Testis (tissue), 3 donors: ENCODE data around the gene PRKAR1B. TPM values are rescaled to one million over a fixed set of nuclear protein-coding genes. Genes with fewer than 3 reads are reported as not detected.

Source experiments
- DNase-seq: peaks from one replicate; pipeline ENCODE4 v3.0.0-alpha.2; 2019
- H3K27ac ChIP-seq, 2 donors: fragments of 200-600 bp; sonication (generic); one replicate each; pipeline ENCODE4 v1.5.1; 2019
- H3K27me3 ChIP-seq: fragments of 200-600 bp; sonication (generic); one replicate; pipeline ENCODE4 v1.5.1; 2019
- H3K36me3 ChIP-seq: fragments of 200-600 bp; sonication (generic); one replicate; pipeline ENCODE4 v1.5.1; 2017; ENCODE audit warnings: low read depth; ENCODE audit errors: missing control alignments
- H3K4me1 ChIP-seq: fragments of 200-600 bp; sonication (generic); one replicate; pipeline ENCODE4 v1.5.1; 2019
- H3K4me3 ChIP-seq, 2 donors: fragments of 200-600 bp; sonication (generic); one replicate each; pipeline ENCODE4 v1.5.1; 2017 to 2019
- H3K9me3 ChIP-seq: fragments of 200-600 bp; sonication (generic); one replicate; pipeline ENCODE4 v1.5.1; 2017
- POLR2A ChIP-seq: fragments of 450-650 bp; IDR thresholded peaks from one replicate; pipeline ENCODE4 v1.6.1; 2017; ENCODE audit warnings: antibody characterized with exemption, mild to moderate bottlenecking, moderate library complexity
- WGBS, 2 donors: methylation state at CpG; one replicate each; pipeline ENCODE4 v1.1.5; 2018; 5-methylcytosine and 5-hydroxymethylcytosine counted together
- intact Hi-C: fragments of 100-400 bp; cut with DNase I; formaldehyde crosslinking; loops from one replicate; pipeline ENCODE4 v1.15.1; 2023; ENCODE audit warnings: low total_unique reads
- polyA plus RNA-seq: library from polyadenylated mRNA; stranded (reverse); fragments of 350-450 nt; fragmentation: Illumina TruSeq; extraction: RNeasy Lipid Tissue Mini Kit (QIAGEN cat#74804); gene quantifications from one replicate; pipeline ENCODE4 v1.2.3, GENCODE V29; 2014; ENCODE audit warnings: low read depth, low replicate concordance; ENCODE audit not compliant: insufficient read depth
- total RNA-seq, 2 donors: library from RNA; depleted of rRNA; stranded (reverse); fragments of >200 nt; gene quantifications; one replicate each; pipeline ENCODE4 v1.2.3, GENCODE V29; 2016
- TF ChIP-seq, protein P1 (sequence below), 3 experiments: fragments of 450-650 bp in 2 of 3; fragments of 200-600 bp in 1 of 3; sonication (generic) in 1 of 3; IDR thresholded peaks; one replicate each; pipeline ENCODE4 v1.5.1; 2016 to 2019; ENCODE audit warnings: antibody characterized with exemption in 3 of 3, mild to moderate bottlenecking in 2 of 3, moderate library complexity in 1 of 3

Gene PRKAR1B
- total and polyA plus RNA-seq, 3 donors from 2014 or later, result 27.8 to 35.7 (median 31.3) TPM

DNA sequence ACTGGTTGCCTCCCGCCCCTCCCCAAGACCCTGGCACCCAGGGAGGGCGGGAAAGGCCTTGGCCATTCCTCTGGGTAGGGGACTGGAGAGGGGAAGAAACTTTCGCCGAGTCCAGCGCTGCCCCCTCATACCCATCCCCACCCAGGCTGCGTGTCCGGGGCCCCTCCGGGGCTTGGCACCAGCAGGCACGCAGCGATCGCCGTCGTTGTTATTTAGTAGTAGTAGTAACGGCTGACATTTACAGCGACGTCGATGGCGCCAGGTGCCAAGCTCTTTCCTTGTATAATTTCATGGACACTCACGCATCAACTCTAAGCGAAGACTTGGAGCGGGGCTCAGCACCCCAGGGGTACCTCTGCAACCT lies 204.1 kb downstream of the PRKAR1B start:
- Histone ChIP-seq H3K27me3 (no peaks in the 10 kb centered on the region), H3K4me1 (peaks cover 38% of the 10 kb centered on the region), H3K4me3 (peak overlapping the region in 1 of 2 donors; percentile 38), H3K36me3 (no peaks in the 10 kb centered on the region), H3K9me3 (no peaks in the 10 kb centered on the region), H3K27ac (no peak overlapping the region)
- DNase-seq, result no peak
- intact Hi-C loops, result loop anchor here (10.0 kb wide), 1 partner anchor 188 kb away; no protein-coding TSS in a partner anchor
- TF ChIP-seq POLR2A, result no peak
- TF ChIP-seq, protein P1, sequence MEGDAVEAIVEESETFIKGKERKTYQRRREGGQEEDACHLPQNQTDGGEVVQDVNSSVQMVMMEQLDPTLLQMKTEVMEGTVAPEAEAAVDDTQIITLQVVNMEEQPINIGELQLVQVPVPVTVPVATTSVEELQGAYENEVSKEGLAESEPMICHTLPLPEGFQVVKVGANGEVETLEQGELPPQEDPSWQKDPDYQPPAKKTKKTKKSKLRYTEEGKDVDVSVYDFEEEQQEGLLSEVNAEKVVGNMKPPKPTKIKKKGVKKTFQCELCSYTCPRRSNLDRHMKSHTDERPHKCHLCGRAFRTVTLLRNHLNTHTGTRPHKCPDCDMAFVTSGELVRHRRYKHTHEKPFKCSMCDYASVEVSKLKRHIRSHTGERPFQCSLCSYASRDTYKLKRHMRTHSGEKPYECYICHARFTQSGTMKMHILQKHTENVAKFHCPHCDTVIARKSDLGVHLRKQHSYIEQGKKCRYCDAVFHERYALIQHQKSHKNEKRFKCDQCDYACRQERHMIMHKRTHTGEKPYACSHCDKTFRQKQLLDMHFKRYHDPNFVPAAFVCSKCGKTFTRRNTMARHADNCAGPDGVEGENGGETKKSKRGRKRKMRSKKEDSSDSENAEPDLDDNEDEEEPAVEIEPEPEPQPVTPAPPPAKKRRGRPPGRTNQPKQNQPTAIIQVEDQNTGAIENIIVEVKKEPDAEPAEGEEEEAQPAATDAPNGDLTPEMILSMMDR (IDR thresholded peaks at IDR 0.05), result no peak
- 8 to 32% methylated on average over 8 to 21 of the region's 21 CpGs for WGBS, 2 donors

DNA sequence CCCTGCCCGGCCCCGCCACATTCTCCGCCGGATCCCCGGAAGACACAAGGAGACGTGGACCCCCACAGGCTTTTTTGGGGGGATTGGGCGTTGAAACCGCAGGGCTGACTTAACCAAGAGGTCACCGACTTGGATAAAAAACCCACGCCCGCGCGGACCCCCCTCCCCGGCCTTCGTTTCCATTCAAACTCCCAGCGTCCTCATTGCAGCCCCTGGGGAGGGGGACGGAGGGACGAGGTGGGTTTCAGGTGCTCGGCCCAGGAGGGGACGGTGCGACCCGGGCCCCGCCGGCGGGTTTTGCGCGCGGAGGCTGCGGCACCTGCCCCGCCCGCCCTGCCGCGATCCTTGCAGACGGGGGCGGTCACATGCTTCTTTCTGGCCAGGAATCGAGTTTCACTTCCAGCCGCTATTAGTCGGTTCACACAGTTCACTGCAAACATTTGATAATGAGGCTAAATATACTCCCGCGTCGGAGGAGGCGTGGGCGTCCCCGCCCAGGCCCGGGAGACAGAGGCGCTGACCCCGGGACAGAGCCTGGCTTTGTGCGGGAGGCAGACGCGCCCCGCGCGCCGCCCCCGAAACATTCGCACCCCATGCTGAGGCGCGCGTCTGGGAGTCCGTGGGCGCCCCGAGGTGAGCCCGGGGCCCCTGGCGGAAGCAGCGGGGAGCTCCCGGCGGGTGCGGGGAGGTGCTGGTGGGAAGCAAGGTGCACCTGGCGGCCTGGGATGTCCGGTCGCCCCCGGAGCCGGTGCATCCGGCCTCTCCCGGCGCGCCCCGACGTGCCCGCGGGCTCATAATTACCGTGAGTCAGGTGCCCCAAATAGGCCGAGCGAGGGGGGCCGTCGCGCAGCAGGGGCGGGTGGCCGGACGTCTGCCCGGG lies 204.8 kb downstream of the PRKAR1B start:
- TF ChIP-seq, protein P1 (IDR thresholded peaks at IDR 0.05), result no peak
- TF ChIP-seq POLR2A, result no peak
- H3K4me3 ChIP-seq, result peak overlapping the region in 1 of 2 donors; percentile 38
- WGBS, 2 donors, result 0 to 4% methylated on average over 3 to 91 of the region's 91 CpGs
- peaks cover 39% of the 10 kb centered on the region for H3K4me1 ChIP-seq
- H3K27ac ChIP-seq, result no peak overlapping the region
- intact Hi-C loops, result loop anchor here (10.0 kb wide), 1 partner anchor 188 kb away; no protein-coding TSS in a partner anchor
- H3K27me3 ChIP-seq, result no peaks in the 10 kb centered on the region
- H3K9me3 ChIP-seq, result no peaks in the 10 kb centered on the region
- DNase-seq, result peak; percentile 85
- H3K36me3 ChIP-seq, result no peaks in the 10 kb centered on the region

DNA sequence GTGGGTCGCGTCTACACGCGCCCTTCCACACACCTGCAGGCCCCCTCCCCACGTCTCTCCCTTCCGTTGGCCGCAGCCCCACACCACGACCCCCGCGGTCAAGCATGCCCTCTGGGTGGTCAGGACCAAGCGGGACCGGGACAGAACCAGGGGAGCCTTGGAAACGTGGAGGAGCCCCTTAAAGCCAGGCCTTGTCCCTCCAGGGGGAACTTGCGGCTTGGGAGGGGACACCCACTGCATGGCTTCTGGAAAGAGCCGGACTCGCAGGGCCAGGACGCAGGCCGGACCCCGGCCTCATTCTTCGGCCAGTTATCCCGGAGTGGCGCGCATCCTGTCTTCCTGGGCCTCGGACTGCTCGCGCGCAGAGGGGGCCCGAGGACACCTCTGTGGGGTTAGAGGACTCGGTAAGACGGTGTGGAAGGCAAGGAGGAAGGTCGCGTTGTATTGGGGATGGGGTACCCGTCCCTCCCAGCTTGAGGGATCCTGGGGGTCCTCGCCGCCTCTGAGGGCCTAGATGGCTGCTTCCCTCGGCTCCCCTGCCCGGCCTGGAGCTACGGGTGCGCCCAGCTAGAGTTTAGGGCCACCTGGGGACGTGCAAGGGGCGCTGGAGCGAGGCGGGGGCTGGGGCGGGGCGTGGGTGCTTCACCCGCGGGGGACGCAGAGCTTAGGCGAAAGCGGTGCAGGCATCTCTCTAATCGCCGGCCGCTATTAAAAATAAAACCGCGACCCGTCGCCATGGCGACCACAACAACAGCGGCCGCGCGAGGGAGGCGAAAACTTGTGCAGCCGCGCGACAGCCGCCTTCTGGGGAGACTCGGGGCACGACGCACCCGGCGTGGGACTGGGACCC lies 205.6 kb downstream of the PRKAR1B start:
- Histone ChIP-seq H3K27me3 (no peaks in the 10 kb centered on the region), H3K27ac (no peak overlapping the region), H3K4me3 (peak overlapping the region in 1 of 2 donors; percentile 38), H3K9me3 (no peaks in the 10 kb centered on the region), H3K36me3 (no peaks in the 10 kb centered on the region), H3K4me1 (peaks cover 41% of the 10 kb centered on the region)
- DNase-seq, result peak; percentile 67
- intact Hi-C loops, result loop anchor here (10.0 kb wide), 1 partner anchor 187 kb away; no protein-coding TSS in a partner anchor
- TF ChIP-seq, protein P1 (IDR thresholded peaks at IDR 0.05), result no peak
- TF ChIP-seq POLR2A, result no peak
- WGBS, 2 donors, result 9 to 27% methylated on average over 24 to 71 of the region's 72 CpGs

DNA sequence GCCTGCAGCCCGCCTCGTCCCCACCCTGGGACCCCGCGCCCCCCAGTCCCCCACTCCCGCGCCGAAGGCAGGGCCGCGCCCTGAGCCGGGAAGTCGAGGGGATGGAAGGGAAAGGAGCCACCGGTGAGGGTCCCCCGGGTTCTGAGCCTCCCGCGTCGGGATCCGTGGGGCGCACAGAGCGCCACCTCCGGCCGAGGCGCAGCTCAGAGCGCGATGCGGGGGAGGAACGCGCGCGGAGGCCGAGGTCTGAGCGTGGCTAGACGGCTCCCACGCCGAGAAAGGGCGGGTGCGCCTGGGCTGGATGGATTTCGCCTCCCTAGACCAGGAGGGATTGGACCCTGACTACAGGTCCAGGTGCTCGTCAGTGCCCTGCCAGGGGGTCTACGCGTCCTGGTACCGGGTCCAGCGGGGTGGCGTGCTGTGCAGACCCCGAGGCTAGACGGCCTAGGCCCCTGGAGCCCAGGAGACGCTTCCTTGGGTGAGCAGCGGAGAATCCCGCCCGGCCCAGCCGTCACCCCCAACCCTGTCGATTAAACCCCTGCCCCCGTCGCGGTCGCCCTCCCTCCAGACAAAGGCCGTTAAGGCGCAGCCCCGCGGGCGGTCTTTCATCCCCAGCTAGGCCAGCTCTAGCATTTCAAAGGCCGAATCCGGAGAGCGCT lies 206.4 kb downstream of the PRKAR1B start:
- intact Hi-C loops, result loop anchor here (10.0 kb wide), 1 partner anchor 186 kb away; no protein-coding TSS in a partner anchor
- peak overlapping the region in 1 of 2 donors; percentile 50 for H3K4me3 ChIP-seq
- peak; percentile 58 for DNase-seq
- H3K36me3 ChIP-seq, result no peaks in the 10 kb centered on the region
- H3K27me3 ChIP-seq, result no peaks in the 10 kb centered on the region
- H3K4me1 ChIP-seq, result peaks cover 44% of the 10 kb centered on the region
- H3K9me3 ChIP-seq, result no peaks in the 10 kb centered on the region
- H3K27ac ChIP-seq, result peak overlapping the region; percentile 68
- 2 to 13% methylated on average over 10 to 63 of the region's 63 CpGs for WGBS, 2 donors
- TF ChIP-seq POLR2A, result no peak
- TF ChIP-seq, protein P1 (IDR thresholded peaks at IDR 0.05), result no peak
